ENCODE results near the gene GTF2H3. TPM values are rescaled to one million over a fixed set of nuclear protein-coding genes. Genes with fewer than 3 reads are reported as not detected.

The GTF2H3 gene
- total and polyA plus RNA-seq, 2 donors (not counting 1 experiment from before 2014, with no cell fraction given) = 10.5 to 24.2 TPM

- over 99% methylated on average over 10 of the region's 18 CpGs for WGBS (ENCODE audit: insufficient coverage)
- H4K20me1 ChIP-seq (ENCODE audit: control insufficient read depth, insufficient read depth, low read length, poor library complexity, severe bottlenecking) = no peaks in the 10 kb centered on the region
- H3K27me3 Mint-ChIP-seq = no peaks in the 10 kb centered on the region
- TF ChIP-seq EZH2 (IDR thresholded peaks at IDR 0.05; ENCODE audit: borderline replicate concordance, insufficient read depth, low read depth, low read length, poor library complexity, severe bottlenecking) (no peak), CTCF (IDR thresholded peaks at IDR 0.05) (no peak)
- H3K79me2 ChIP-seq (ENCODE audit: control insufficient read depth, insufficient read depth, low read length) = no peaks in the 10 kb centered on the region
- H3K4me2 ChIP-seq (replicated peaks; ENCODE audit: low read depth, low read length, poor library complexity, severe bottlenecking) = no peak overlapping the region
- H2AFZ ChIP-seq (ENCODE audit: insufficient read depth, low read depth, low read length, poor library complexity, severe bottlenecking) = no peak overlapping the region
- H3K9me3 Mint-ChIP-seq (ENCODE audit: insufficient read depth) = no peaks in the 10 kb centered on the region
- H3K27ac ChIP-seq (ENCODE audit: low read length in 2 of 2) = no peak overlapping the region
- H3K27ac Mint-ChIP-seq = no peak overlapping the region
- ChIA-PET CTCF (no interaction called here), POLR2A (no interaction called here)
- intact Hi-C loops (cut with micrococcal nuclease) = no loop called here
- DNase-seq (no peak), ATAC-seq (ENCODE audit: low read depth) (no peak)
- H3K4me3 ChIP-seq (ENCODE audit: control extremely low read depth in 1 of 5, extremely low read depth in 1 of 5, insufficient read depth in 1 of 5, low read depth in 2 of 5, low read length in 4 of 5) = no peak overlapping the region
- no peak overlapping the region for H3K4me3 Mint-ChIP-seq
- H3K4me1 Mint-ChIP-seq = peaks cover 2% of the 10 kb centered on the region
- H3K9ac ChIP-seq (ENCODE audit: low read length) = no peak overlapping the region
- no peaks in the 10 kb centered on the region for H3K27me3 ChIP-seq (replicated peaks in 1 of 4; ENCODE audit: control extremely low read depth in 1 of 4, control insufficient read depth in 3 of 4, insufficient read depth in 4 of 4, low read length in 3 of 4)
- H3K36me3 ChIP-seq (replicated peaks in 1 of 2; ENCODE audit: control extremely low read depth in 1 of 2, control insufficient read depth in 1 of 2, extremely low read depth in 1 of 2, insufficient read depth in 2 of 2, low read length in 1 of 2) = no peaks in the 10 kb centered on the region
- H3K4me1 ChIP-seq (ENCODE audit: control insufficient read depth in 2 of 2, insufficient read depth in 2 of 2, low read length in 2 of 2) = no peaks in the 10 kb centered on the region
- H3K9me3 ChIP-seq (ENCODE audit: control extremely low read depth in 1 of 3, control insufficient read depth in 2 of 3, insufficient read depth in 1 of 3, low read length in 2 of 3) = no peaks in the 10 kb centered on the region
Measured at GRCh38 chr12:123686636-123687190, 53.1 kb downstream of the GTF2H3 start.

GRCh38 chr12:123690191-123690840 is 56.7 kb downstream of the GTF2H3 start:
- Mint-ChIP-seq H3K4me1 (no peaks in the 10 kb centered on the region), H3K27me3 (no peaks in the 10 kb centered on the region), H3K27ac (no peak overlapping the region), H3K9me3 (ENCODE audit: insufficient read depth) (no peaks in the 10 kb centered on the region), H3K4me3 (no peak overlapping the region)
- no peak overlapping the region for H3K9ac ChIP-seq (ENCODE audit: low read length)
- no peak for TF ChIP-seq CTCF (IDR thresholded peaks at IDR 0.05)
- no peak for TF ChIP-seq EZH2 (IDR thresholded peaks at IDR 0.05; ENCODE audit: borderline replicate concordance, insufficient read depth, low read depth, low read length, poor library complexity, severe bottlenecking)
- H3K36me3 ChIP-seq (replicated peaks in 1 of 2; ENCODE audit: control extremely low read depth in 1 of 2, control insufficient read depth in 1 of 2, extremely low read depth in 1 of 2, insufficient read depth in 2 of 2, low read length in 1 of 2) = no peaks in the 10 kb centered on the region
- ChIA-PET POLR2A (no interaction called here), CTCF (no interaction called here)
- H3K79me2 ChIP-seq (ENCODE audit: control insufficient read depth, insufficient read depth, low read length) = no peaks in the 10 kb centered on the region
- H3K4me3 ChIP-seq (ENCODE audit: control extremely low read depth in 1 of 5, extremely low read depth in 1 of 5, insufficient read depth in 1 of 5, low read depth in 2 of 5, low read length in 4 of 5) = no peak overlapping the region
- H3K9me3 ChIP-seq (ENCODE audit: control extremely low read depth in 1 of 3, control insufficient read depth in 2 of 3, insufficient read depth in 1 of 3, low read length in 2 of 3) = no peaks in the 10 kb centered on the region
- H3K4me2 ChIP-seq (replicated peaks; ENCODE audit: low read depth, low read length, poor library complexity, severe bottlenecking) = no peak overlapping the region
- ATAC-seq (ENCODE audit: low read depth) = no peak
- DNase-seq = no peak
- intact Hi-C loops (cut with micrococcal nuclease) = no loop called here
- 98% methylated on average over 4 of the region's 8 CpGs for WGBS (ENCODE audit: insufficient coverage)
- H3K27me3 ChIP-seq (replicated peaks in 1 of 4; ENCODE audit: control extremely low read depth in 1 of 4, control insufficient read depth in 3 of 4, insufficient read depth in 4 of 4, low read length in 3 of 4) = no peaks in the 10 kb centered on the region
- H3K4me1 ChIP-seq (ENCODE audit: control insufficient read depth in 2 of 2, insufficient read depth in 2 of 2, low read length in 2 of 2) = no peaks in the 10 kb centered on the region
- H4K20me1 ChIP-seq (ENCODE audit: control insufficient read depth, insufficient read depth, low read length, poor library complexity, severe bottlenecking) = no peaks in the 10 kb centered on the region
- H3K27ac ChIP-seq (ENCODE audit: low read length in 2 of 2) = no peak overlapping the region
- H2AFZ ChIP-seq (ENCODE audit: insufficient read depth, low read depth, low read length, poor library complexity, severe bottlenecking) = no peak overlapping the region
